ENCODE results near the gene CALHM6.

The CALHM6 gene

GRCh38 chr6:116461331-116461931, at the start of gene CALHM6:
CALHM6 (plus strand) TSS chr6:116461375; CDS start chr6:116461930, 555 bp downstream.
- DNase-seq = no peak

GRCh38 chr6:116412270-116412669, 48.9 kb upstream of the CALHM6 start:
- DNase-seq = no peak

- DNase-seq = no peak
Observed at GRCh38 chr6:116413357-116413756, 47.8 kb upstream of the CALHM6 start.

- no peak for DNase-seq
Observed at GRCh38 chr6:116417661-116418060, 43.5 kb upstream of the CALHM6 start.

GRCh38 chr6:116419069-116419786, 41.9 kb upstream of the CALHM6 start:
- no peak for DNase-seq

- no peak for DNase-seq
Observed at GRCh38 chr6:116420341-116420740, 40.8 kb upstream of the CALHM6 start.

GRCh38 chr6:116422238-116422637, 38.9 kb upstream of the CALHM6 start:
- DNase-seq = no peak

GRCh38 chr6:116424001-116424400, 37.2 kb upstream of the CALHM6 start:
- DNase-seq = no peak

- no peak for DNase-seq
Observed at GRCh38 chr6:116426551-116426950, 34.6 kb upstream of the CALHM6 start.

GRCh38 chr6:116429111-116429510, 32.1 kb upstream of the CALHM6 start:
- DNase-seq = no peak

GRCh38 chr6:116430860-116431259, 30.3 kb upstream of the CALHM6 start:
- DNase-seq = no peak

GRCh38 chr6:116431964-116432595, 29.1 kb upstream of the CALHM6 start:
- no peak for DNase-seq

GRCh38 chr6:116433206-116433712, 27.9 kb upstream of the CALHM6 start:
- no peak for DNase-seq

GRCh38 chr6:116434056-116434725, 27.0 kb upstream of the CALHM6 start:
- DNase-seq = no peak

GRCh38 chr6:116436586-116436985, 24.6 kb upstream of the CALHM6 start:
- DNase-seq = no peak

GRCh38 chr6:116437656-116438055, 23.5 kb upstream of the CALHM6 start:
- DNase-seq = no peak

- DNase-seq = no peak
Observed at GRCh38 chr6:116438590-116439448, 22.4 kb upstream of the CALHM6 start.

- DNase-seq = no peak
Observed at GRCh38 chr6:116439522-116440051, 21.6 kb upstream of the CALHM6 start.

- no peak for DNase-seq
Observed at GRCh38 chr6:116443105-116443504, 18.1 kb upstream of the CALHM6 start.

- DNase-seq = no peak
Observed at GRCh38 chr6:116444092-116444491, 17.1 kb upstream of the CALHM6 start.

GRCh38 chr6:116444575-116444974, 16.6 kb upstream of the CALHM6 start:
- DNase-seq = no peak

GRCh38 chr6:116445102-116445501, 16.1 kb upstream of the CALHM6 start:
- DNase-seq = no peak
